GM19238 (cell line): Measurements from ENCODE around the gene OPN1LW.
A peak's percentile ranks its signal among the peaks of the same experiment; 100 is the strongest.
"Not testable (repeated sequence)": the region's sequence is repeated elsewhere in the genome, so short reads cannot be mapped to it uniquely, and the experiment has no call there.

Experiments
- DNase-seq: peaks from one replicate; pipeline ENCODE4 v3.0.0; 2011; ENCODE audit warnings: low spot score; ENCODE audit not compliant: insufficient read length

OPN1LW gene

DNA sequence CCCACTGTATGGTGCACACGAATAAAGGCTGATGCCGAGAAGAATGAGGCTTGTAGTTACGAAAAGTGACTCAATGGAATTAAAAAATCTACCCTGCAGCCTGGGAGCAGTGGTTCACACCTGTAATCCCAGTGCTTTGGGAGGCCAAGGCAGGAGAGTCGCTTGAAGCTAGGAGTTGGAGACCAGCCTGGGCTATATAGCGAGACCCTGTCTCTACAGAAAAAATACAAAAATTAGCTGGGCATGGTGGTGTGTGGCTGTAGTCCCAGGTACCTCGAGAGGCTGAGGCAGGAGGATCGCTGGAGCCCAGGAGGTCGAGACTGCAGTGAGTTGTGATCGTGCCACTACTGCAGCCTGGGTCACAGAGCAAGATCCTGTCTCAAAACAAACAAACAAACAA is 11.7 kb upstream of the OPN1LW start:
- no peak for DNase-seq

DNA sequence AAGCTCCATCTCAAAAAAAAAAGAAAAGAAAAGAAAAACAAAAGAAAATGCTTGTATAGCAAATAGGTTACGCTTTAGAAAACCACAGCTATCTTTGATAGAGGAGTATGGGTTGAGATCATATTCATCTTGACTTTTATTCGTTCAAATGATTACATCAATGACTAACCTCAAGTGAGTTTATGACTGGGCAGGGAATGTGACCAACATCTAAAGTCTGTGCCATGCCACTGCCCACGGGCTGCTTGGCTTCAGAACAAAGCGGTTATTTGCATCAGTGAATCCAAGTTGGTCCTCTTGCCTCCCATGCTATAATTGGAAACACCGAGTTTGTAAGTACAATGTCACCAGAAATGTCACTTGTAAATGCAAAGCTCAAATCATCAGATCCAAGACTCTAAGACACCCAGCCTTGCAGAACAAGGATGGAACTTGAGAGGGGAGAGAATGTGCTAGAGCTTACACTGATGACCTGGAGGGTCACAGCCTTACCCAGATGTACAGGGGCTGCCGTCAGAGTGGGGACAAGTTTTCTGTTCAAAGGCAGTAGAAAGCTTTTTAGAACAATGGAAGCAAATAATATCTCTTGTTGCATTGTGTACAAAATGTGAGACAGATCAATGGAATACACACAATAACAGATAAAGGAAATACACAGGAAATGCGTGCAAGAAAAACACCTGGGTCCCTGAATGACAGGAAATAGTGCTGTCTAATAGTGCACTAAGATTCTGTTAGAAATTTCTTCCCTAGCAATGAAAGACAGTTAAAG is 8.4 kb upstream of the OPN1LW start:
- DNase-seq, result no peak

DNA sequence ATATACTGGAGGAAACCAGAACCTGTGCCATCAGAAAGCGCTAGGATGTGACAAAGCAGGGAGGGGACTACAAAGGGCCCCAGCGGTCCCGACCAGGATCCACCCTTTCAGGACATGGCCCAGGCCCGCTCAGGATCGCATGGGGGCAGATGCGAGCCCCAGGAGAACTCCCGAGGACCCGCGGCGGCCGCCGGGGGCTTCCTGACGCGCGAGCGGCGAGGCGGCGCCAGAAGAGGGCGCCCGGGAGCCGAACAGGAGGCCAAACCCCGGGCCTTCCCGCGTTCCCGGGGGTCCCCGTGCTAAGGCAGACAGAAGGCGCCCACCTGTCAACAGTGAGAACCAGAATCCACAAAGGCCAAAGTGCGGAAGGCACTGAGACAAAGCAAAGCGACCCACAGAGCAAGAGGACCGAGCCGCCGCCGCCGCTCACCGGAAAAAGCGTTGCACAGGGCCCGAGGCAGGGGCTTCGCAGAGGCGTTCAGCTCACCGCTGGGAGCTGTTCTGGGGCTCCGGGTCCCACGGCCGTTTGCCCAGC is 7.3 kb upstream of the OPN1LW start:
- DNase-seq, result peak; percentile 48

DNA sequence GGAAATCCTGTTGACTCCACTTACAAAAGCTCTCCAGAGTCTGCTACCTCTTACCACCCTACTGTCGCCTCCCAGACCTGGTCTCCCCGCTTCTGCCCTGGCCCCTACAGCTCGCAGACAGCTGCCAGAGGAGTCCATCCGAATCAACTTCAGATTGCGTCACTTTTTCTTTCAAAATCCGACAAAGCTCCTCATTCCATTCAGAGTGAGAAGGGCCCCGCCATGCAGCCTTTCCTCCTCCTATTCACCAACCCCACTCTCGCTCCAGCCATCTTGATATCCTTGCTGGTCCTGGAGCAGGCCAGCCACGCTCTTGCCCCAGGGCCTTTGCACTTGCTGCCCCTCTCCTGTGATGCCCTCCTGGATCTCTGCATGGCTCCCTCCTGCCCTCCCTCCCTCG is 5.2 kb upstream of the OPN1LW start:
- no peak for DNase-seq

DNA sequence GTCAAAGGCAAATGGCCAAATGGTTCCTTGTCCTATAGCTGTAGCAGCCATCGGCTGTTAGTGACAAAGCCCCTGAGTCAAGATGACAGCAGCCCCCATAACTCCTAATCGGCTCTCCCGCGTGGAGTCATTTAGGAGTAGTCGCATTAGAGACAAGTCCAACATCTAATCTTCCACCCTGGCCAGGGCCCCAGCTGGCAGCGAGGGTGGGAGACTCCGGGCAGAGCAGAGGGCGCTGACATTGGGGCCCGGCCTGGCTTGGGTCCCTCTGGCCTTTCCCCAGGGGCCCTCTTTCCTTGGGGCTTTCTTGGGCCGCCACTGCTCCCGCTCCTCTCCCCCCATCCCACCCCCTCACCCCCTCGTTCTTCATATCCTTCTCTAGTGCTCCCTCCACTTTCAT is 3.8 kb upstream of the OPN1LW start:
- no peak for DNase-seq

DNA sequence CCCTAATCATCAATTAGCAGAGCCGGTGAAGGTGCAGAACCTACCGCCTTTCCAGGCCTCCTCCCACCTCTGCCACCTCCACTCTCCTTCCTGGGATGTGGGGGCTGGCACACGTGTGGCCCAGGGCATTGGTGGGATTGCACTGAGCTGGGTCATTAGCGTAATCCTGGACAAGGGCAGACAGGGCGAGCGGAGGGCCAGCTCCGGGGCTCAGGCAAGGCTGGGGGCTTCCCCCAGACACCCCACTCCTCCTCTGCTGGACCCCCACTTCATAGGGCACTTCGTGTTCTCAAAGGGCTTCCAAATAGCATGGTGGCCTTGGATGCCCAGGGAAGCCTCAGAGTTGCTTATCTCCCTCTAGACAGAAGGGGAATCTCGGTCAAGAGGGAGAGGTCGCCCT is 3.3 kb upstream of the OPN1LW start:
- no peak for DNase-seq

DNA sequence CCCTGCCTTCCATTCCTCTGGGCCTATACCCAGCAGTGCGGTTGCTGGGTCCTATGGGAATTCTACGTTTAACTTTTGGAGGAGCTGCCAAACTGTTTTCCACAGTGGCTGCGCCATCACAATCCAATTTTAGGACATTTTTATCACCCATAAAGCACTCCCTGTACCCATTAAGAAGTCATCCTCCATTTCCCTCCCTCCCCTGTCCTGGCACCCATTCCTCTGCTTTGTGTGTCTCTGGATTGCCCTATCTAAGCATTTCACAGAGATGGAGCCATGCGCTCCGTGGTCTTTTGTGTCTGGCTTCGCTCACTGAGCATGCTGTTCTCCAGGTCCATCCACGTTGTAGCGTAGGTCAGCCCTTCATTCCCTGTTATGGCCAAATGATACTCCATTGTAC is 1.7 kb upstream of the OPN1LW start:
- no peak for DNase-seq

DNA sequence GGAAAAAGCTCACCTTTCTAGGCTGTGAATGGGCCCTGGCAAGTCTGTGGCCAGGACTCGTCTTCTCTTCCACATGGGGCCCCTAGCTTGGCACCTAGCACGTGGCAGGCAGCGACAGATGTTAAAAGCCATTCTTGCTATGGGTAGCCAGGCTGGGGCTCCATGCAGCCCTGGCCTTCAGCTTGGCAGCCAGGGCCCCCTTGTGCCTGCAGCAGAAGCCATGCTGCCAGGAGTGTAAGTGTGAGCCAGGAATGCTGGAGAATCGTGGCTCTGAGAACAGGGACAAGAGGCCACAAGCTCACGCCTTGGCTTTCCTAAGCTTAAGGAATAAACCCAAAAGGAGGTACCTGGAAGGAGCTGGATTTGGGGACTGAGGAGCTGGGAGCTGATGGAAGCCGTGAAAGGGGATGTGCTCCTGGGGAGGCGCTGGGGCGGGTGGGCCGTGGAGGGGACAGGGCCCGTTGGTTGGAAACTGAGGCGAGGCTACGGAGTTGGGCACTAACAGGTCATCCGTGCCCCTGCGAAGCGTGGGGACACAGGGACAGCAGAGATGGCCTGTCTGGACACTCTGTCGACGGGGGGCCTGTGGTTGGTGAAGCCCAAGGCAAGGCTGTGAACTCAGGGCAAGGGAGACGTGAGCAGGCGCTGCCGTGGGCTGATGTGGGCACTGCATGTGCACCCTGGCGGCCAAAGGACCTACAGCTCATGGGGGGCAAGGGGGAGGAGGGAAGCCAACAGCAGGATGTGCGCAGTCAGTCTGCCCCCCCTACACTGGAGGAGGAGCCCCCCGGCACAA is 895 bp upstream of the OPN1LW start:
- no peak for DNase-seq

DNA sequence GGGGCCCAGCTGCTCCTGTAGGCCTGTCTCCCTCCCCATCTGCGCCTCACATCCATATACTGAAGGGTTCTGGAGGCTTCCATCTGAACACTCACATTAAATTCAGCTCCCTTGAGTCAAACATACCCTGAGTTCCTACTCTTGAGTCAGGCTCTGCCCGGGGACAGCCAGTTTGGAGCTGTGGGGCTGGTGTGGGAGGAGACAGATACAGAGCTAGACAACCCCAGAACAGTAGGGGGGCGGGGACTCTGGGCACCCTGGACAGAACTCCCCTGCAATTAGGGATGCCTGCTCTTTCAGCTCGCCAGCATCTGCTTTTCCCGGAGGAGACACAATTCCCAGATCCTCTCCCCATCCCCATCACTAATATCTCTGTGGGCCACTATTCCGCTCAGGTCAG is 7.0 kb downstream of the OPN1LW start:
- not testable (repeated sequence) for DNase-seq

DNA sequence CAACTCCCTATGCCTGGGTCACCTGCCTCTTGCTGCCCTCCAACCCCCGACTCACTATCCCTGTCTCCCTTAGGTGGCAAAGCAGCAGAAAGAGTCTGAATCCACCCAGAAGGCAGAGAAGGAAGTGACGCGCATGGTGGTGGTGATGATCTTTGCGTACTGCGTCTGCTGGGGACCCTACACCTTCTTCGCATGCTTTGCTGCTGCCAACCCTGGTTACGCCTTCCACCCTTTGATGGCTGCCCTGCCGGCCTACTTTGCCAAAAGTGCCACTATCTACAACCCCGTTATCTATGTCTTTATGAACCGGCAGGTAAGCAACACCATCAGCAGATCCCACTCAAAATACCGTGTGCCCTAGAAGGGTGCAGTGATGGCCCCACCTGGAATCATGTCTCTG is 12.2 kb downstream of the OPN1LW start:
- DNase-seq, result not testable (repeated sequence)

DNA sequence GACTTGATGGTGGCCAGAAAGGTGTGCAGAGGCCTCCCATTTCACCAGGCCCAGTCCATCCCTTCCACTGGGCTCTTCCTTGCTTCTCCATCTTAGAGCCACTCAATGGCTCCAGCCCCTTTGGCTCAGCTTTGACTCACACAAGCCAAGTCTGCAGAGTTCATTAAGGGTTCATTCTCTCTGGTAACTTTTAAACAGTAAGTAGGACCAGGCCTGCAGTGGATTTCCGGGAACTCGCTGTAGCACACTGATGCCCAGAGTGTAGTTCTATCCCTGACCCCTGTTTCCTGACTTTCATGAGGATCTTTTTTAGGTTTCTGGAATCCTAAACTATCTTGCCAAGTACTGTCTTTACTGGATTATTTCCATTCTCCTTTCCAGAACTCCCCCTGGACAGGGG is 13.2 kb downstream of the OPN1LW start:
- DNase-seq, result not testable (repeated sequence)

DNA sequence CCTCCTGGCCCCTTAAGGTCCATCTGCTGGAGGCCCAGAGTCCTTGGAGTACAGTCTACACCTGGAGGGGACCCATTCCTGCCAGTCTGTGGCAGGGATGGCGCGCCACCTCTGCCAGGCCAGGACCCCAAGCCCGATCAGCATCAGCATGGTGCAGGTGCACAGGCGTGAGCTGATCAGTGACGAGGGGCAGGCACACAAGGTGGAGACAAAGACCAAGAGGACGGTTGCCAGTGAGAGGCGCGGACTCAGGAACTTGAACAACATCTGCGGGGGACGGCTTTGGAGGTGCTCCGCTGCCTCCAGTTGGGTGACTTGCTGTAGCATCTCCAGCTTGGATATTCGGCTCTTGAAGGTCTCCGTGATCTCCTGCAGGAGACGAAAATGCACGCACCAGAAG is 15.3 kb downstream of the OPN1LW start:
- DNase-seq, result not testable (repeated sequence)

DNA sequence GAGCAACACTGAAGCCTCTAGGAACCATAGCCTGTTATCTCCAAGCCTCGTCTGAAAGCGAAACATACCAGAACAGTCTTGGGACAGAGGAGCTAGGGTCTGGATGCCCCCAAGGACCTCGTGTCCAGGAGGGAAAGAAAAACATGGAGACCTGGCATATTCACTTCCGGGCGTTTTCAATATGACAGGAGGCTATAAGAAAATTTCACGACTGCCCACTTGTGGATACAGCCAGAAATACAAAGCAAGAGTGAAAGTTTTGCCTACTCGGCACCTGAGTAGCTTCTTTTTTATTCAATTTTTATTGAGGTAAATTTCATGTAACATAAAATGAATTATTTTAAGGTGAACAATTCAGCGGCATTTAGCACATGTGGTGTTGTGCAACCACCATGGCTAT is 20.9 kb downstream of the OPN1LW start:
- not testable (repeated sequence) for DNase-seq

DNA sequence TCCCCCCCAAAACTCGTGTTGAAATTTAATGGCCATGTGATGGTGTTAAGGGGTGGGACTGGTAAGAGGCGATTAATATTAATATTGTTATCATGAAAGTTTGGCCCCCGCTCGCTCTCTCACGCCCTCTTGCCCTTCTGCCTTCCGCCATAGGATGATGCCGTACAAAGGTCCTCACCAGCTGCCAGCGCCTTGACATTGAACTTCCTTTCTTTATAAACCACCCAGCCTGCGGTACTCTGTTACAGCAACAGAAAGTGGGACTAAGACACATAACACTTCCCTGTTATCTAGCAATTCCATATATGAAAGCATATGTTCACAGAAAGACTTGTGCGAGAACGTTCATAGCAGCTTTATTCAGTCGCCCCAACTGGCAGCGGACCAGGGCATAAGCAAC is 24.3 kb downstream of the OPN1LW start:
- DNase-seq, result not testable (repeated sequence)

DNA sequence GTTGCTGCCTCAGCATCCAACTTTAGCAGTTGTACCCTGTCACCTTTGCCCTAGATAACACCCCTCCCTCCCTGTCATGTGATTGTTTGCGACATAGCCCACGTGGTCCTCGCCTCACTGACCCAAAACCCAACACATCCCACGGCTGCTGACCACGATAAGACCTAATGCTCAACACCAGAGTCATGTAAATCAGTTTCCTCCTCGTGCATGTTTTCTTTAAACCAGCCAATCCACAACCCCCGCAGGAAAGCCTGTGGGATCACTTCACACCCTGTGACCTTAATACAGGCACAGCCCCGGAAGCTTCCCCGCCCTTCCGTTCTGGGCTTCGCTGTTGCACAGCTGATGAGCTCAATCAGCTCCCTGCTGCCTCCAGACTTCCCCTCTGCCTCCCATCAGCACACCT is 28.5 kb downstream of the OPN1LW start:
- DNase-seq, result not testable (repeated sequence)

DNA sequence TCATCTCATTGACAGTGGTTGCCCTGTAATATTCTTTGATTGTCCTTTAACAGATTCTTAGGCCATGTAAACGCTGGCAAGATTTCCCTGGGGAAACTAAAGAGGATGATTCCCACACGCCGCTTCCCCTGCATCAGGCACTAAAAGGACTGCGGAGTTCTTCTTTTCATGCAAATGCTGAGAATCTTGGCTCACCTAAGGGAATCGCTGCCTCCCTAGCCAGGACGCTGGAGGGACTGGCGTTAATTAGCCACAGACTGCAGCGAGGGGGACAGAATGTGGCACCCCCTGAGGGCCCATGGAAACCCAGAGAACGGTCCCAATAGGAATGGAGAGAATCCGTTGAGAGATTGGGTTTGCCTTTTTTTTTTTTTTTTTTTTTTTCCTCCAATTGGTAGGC is 30.3 kb downstream of the OPN1LW start:
- DNase-seq, result not testable (repeated sequence)

DNA sequence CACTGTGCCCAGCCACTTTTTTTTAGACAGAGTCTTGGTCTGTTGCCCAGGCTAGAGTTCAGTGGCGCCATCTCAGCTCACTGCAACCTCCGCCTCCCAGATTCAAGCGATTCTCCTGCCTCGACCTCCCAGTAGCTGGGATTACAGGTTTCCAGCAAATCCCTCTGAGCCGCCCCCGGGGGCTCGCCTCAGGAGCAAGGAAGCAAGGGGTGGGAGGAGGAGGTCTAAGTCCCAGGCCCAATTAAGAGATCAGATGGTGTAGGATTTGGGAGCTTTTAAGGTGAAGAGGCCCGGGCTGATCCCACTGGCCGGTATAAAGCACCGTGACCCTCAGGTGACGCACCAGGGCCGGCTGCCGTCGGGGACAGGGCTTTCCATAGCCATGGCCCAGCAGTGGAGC is 38.3 kb downstream of the OPN1LW start, which contains the start of gene OPN1MW:
Gene OPN1MW, plus strand, starts transcription at position 301 of the 400 bp plus-strand sequence. Its CDS starts 82 bp downstream, at position 383.
- DNase-seq, result not testable (repeated sequence)

DNA sequence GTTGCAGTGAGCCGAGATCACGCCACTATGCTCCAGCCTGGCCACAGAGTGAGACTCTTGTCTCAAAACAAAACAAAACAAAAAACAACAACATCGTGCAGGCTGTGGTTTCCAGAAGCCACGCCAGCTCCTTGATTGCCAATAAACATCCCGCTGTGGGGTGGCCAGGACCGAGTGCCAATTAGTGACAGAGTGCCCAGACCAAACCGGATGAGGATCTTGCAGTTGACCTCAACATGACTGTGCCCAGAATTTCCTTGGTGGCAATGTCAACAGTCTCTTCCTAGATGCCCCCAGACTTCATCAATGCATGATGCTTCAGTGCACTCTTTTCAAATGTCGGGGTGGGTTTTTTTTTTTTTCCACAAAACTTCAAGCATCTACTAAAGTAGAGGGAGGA is 39.8 kb downstream of the OPN1LW start:
- DNase-seq, result not testable (repeated sequence)

DNA sequence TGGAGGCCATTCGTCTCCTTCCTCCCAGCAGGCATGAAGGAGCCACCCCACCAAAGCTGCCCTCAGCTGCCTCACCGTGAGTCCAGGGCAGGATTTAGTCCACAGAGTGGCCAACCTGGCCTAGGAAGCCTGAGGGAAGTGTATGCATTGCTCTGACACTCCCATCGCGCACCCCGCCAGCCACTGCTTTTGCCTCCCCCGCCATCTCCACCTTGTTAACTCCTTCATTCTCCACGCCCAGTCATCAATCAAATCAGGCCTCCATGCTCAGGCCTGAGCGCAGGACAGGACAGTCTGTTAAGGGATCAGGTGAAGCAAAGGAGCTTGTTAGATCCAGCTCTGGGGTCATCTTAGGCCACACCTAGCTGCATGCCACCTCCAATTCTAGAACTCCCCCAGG is 48.8 kb downstream of the OPN1LW start:
- not testable (repeated sequence) for DNase-seq

DNA sequence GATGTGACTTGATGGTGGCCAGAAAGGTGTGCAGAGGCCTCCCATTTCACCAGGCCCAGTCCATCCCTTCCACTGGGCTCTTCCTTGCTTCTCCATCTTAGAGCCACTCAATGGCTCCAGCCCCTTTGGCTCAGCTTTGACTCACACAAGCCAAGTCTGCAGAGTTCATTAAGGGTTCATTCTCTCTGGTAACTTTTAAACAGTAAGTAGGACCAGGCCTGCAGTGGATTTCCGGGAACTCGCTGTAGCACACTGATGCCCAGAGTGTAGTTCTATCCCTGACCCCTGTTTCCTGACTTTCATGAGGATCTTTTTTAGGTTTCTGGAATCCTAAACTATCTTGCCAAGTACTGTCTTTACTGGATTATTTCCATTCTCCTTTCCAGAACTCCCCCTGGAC is 50.3 kb downstream of the OPN1LW start:
- DNase-seq, result not testable (repeated sequence)

DNA sequence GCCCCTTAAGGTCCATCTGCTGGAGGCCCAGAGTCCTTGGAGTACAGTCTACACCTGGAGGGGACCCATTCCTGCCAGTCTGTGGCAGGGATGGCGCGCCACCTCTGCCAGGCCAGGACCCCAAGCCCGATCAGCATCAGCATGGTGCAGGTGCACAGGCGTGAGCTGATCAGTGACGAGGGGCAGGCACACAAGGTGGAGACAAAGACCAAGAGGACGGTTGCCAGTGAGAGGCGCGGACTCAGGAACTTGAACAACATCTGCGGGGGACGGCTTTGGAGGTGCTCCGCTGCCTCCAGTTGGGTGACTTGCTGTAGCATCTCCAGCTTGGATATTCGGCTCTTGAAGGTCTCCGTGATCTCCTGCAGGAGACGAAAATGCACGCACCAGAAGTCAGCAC is 52.4 kb downstream of the OPN1LW start:
- not testable (repeated sequence) for DNase-seq
